ENCODE results near the gene NTN1. TPM values are rescaled to one million over a fixed set of nuclear protein-coding genes. Genes with fewer than 3 reads are reported as not detected.
A peak's percentile ranks its signal among the peaks of the same experiment; 100 is the strongest.
"Not testable (repeated sequence)": the region's sequence is repeated elsewhere in the genome, so short reads cannot be mapped to it uniquely, and the experiment has no call there.

NTN1 gene
- total RNA-seq, 1 experiment from 2014 or later: 0.07 TPM

DNA sequence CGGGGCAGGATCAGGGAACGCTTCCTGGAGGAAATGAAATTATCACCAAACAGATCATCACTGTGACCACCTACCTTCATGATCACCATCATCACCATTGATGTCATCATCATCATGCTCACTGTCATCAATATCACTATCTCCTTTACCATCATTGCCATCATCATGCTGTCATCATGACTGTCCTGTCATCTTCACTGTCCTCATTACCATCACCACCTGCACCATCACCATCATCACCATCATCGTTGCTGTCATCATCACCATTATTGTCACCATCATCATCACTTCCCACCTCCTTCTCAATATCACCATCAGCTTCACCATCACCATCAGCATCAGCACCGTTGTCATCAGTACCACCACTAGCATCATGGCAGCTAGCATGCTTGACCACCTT, 65.3 kb downstream of the NTN1 start:
- no peak for DNase-seq (ENCODE audit: low read depth)

DNA sequence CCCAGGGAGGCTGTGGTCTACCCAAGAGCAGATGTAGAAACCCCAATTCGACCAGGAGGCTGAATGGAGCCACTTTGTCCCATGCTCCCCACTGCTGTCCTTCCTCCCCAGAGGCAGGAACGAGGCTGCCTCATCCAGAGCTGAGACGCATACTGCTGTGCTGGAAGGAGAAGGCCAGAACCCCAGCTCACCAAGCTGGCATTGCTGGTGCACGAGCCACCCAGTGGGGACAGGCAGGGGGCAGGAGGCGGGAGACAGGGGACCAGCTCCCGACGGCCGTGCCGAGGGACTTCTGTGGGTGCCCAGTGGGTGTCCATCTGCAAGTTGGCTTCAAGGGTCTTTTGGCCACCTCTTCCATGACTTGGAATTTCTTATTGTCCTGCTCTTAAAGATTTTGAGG, 66.6 kb downstream of the NTN1 start:
- no peak for DNase-seq (ENCODE audit: low read depth)

DNA sequence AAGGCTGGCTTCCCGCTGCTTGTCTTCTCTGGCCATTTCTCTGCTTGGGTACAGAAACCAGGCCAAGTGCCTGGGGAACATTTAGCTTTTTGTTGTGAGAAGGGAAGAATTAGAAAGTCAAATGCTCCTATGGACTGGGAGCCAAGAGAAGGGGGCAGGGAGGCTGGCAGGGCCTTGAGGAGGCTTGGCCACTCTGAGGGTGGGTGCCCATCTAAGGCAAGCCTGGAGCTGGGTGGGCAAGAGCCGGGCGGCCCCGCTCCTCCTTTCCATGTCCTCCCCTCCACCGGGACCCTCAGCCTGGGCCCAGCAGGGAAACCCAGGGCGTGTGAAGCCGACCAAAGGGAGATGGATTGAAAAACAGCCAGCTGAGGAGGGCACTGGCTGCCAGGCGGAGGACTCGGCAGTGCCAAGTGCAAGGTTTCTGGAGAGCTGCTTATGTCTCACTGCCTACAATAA, 69.4 kb downstream of the NTN1 start:
- DNase-seq (ENCODE audit: low read depth): no peak

DNA sequence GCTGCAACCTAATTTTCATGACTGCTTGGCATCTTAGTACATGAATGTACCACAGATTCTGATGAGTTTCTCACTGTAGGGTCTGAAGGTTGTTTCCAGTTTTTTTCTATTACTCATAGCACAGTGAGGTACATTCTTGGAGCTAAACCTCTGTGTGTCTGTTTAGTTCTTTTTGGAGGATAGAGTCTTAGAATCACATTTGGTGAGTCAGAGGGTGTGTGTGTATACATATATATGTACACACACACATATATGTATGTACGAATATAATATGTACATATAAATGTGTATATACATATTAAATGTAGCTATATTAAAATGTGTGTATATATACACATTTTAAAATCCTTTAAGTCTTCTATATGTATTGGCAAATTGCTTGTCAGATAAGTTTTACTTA, 72.9 kb downstream of the NTN1 start:
- no peak for DNase-seq (ENCODE audit: low read depth)

DNA sequence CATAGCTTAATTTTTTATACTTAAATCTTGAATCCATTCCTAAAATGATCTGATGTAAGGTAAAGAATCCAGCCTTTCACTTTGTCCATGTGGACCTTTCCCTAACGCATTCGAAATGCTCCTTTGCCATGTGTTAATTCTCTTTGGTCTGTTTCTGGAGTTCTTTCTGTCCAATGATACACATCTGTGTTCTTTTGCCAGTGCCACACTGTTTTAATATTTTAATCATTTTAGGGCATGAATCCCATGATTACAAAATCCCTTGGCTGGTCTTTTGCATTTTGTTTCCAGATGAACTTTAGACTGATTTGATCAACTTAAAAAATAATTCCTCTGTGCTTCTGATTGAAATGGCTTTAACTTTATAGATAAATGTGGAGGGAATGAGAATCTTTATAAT, 74.1 kb downstream of the NTN1 start:
- DNase-seq (ENCODE audit: low read depth): no peak

DNA sequence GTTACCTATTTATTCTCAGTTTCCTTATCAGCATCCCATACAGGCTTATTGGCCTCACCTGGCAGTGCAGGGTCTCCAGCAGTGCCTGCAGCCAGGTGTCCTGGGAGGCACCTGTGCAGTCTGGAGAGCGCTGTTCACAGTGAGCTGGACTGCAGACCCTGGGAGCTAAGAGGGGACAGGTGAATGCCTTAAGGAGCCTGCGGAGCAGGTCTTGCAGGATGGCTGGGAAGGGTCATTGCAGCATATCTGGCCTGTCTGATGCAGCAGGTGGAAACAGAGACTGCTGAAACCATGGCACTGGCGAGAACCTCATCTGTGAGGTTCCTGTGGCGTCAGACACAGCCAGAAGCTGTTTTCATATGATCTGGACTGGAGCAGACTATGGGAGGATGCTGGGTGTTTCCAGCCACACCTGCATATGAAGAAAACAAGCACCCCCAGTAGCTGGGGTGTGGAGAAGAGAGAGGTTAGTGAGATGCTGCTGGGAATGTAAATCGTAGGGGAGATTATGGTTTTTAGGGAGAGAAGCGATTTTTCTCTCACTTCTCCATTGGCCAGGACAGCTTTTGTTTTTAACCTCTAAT, 77.0 kb downstream of the NTN1 start:
- DNase-seq (ENCODE audit: low read depth): no peak

DNA sequence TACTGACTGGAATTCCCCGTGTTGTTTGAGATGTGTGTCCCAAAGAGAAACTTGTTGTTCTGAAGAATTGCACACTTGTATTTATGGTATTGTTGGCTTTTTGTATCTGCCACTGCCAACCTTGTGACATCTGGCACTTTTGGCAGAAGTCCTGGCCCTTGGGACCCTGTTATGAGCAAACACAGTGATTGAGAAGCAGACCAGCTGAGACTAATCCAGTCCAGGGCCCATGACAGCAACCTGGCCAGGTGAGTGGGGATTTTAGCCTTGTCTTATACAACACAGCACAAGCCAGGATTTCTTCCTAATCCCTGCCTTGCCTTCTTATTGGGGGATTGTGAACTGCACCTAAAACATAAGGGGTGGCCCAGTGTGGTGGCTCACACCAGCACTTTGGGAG, 80.0 kb downstream of the NTN1 start:
- DNase-seq (ENCODE audit: low read depth): no peak

DNA sequence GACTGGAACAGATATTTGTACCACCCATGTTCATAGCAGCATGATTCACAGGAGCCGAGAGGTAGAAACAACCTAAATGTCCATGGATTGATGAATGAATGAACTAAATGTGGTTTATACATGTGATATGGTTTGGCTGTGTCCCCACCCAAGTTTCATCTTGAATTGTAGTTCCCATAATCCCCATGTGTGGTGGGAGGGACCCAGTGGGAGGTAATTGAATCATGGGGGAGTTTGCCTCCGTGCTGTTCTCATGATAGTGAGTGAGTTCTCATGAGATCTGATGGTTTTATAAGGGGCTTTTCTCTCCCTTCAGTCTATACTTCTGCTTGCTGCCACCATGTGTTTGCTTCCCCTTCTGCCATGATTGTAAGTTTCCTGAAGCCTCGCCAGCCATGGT, 81.9 kb downstream of the NTN1 start:
- not testable (repeated sequence) for DNase-seq (ENCODE audit: low read depth)

DNA sequence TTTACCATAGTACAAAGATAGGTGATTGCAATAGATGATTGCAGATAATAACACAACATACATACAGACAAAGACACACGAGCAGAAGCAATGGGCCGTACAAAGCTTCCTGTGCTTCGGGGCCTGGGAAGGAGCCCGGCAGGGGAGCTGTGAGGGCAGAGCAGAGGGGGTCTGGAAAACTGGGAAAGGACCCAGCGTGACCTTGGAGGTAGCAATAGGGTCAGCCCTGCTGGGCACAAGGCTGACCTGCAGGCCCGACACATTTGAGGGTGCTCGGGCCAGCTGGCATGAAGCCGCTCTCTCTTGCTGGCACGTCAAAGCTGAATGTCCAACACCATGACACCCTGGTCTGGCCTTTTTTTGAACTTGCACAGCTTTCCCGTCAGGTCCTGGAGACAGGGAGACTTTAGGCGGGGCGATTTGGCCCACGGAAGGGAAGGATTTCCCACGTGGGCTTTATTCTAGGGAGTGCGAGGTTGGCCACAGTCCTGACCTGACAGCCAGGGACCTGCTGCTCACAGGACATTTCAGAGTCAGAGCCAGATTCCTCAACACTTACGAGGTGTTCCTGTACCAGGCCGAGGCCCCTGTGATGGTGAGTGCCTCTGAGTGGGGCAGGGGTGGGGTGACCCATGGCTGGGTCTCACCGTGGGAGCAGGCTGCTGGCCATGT, 83.2 kb downstream of the NTN1 start:
- no peak for DNase-seq (ENCODE audit: low read depth)

DNA sequence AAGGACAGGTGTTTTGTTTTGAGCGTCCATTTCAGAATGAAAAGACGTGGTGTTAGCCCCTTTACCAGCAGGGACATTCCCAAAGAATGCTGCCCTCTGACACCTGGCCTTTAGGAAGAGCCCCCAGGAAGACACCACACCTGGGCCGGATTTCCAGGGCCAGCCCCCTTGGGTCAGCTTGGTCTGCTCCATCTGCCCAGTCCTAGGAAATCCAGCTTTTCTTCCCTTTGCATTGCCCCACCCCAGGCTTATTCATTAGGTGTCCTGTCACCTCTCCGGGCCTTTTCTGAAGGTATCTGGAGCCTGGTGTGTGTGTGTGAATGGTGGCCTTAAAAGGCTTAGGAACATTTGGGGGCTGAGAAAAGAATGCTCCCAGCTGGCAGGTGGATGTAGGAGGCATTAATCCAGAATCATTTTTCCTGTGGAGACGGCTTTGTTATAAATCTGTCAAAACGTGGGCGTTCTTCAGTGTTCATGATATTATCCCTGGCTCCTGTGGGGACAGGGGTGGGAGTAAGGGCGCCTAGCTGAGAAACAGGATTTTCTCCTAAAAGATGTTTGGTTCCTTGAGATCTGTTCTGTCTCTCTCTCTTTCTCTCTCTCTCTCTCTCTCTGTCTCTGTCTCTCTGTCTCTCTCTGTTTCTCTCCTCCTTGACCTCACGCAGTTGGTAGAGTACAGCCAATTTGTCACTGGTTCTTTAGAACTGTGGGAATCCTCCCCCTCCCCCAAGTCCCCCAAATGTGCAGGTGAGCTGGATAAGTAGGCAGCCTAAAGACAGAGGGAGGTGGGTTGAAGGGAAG, 84.0 kb downstream of the NTN1 start:
- DNase-seq (ENCODE audit: low read depth): no peak

DNA sequence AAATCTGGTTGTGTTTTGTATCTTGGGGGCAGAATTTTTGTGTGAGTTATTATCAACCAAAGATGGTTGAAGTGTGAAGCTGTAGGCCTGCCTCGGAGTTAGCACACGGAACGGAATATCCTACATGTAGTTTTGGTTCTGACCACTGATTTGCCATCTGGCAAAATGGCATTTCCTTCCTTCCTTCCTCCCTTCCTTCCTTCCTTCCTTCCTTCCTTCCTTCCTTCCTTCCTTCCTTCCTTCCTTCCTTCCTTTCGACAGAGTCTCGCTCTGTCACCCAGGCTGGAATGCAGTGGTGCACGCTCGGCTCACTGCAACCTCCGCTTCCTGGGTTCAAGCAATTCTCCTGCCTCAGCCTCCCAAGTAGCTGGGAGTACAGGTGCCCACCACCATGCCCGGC, 85.0 kb downstream of the NTN1 start:
- DNase-seq (ENCODE audit: low read depth): not testable (repeated sequence)

DNA sequence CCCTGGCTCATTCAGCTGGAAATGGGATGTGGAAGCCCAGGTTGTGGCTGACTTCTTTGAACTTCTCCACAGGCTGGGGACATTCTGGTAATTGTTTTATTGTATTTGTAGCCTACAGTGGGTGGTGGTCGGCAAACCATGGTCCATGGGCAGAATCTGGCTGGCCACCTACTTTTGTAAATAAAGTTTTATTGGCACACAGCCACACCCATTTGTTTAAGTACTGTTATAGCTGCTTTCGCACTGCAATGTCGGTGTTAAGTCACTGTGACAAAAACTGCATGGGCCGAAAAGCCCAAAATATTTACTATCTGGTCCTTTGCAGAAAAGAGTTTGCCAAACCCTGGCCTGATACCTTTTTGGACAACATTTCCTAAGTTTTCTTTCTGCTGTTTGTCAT, 86.2 kb downstream of the NTN1 start:
- DNase-seq (ENCODE audit: low read depth): no peak

DNA sequence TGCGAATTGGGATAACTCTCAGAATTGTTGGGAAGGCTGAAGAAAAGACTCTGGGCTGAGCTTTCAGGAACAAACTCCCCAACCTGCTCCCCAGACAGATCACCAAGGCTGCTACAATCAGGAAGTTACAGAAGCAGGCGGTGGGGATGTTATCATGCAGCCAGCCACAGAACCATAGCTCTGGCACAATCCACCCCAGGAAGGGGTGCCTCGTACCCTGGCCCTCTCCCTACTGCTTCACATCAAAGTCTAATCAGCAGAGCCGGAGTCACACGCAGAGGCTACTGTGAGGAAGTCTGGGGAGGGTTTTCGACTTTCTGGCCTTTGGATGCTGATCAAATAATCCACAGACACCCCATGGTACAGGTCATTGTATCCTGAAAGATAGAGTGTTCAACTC, 86.8 kb downstream of the NTN1 start:
- no peak for DNase-seq (ENCODE audit: low read depth)

DNA sequence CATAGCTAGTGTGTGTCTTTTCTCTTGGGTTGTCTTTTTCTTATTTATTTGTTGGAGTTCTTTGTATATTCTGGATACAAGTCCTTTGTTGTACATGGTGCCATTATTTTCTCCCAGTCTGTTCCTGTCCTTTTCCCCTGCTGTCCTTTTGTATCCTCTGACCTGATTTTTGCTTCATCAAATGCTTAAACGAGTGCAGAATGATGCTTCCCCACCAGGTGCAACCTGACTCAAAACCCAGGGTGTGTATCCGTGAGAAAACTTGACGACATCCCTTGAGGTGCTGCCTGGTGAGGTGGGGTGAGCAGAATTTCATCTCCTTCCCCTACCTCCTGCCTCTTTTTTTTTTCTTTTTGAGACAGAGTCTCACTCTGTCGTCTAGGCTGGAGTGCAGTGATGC, 88.6 kb downstream of the NTN1 start:
- DNase-seq (ENCODE audit: low read depth): no peak

DNA sequence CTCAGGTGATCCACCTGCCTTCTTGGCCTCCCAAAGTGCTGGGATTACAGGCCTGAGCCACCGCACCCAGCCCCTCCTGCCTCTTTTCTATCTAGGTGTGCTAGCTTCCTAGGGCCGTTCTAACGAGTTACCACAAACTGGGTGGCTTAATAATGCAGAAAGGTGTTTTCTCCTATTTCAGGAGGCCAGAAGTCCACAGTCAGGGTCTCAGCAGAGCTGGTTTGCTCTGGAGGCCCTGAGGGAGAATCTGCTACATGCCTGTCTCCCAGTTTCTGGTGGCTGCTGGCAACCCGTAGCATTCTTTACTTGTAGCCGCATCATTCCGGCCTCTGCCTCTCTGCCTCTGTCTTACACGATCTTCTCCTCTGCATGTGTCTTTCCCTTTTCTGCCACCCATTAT, 89.2 kb downstream of the NTN1 start:
- no peak for DNase-seq (ENCODE audit: low read depth)

DNA sequence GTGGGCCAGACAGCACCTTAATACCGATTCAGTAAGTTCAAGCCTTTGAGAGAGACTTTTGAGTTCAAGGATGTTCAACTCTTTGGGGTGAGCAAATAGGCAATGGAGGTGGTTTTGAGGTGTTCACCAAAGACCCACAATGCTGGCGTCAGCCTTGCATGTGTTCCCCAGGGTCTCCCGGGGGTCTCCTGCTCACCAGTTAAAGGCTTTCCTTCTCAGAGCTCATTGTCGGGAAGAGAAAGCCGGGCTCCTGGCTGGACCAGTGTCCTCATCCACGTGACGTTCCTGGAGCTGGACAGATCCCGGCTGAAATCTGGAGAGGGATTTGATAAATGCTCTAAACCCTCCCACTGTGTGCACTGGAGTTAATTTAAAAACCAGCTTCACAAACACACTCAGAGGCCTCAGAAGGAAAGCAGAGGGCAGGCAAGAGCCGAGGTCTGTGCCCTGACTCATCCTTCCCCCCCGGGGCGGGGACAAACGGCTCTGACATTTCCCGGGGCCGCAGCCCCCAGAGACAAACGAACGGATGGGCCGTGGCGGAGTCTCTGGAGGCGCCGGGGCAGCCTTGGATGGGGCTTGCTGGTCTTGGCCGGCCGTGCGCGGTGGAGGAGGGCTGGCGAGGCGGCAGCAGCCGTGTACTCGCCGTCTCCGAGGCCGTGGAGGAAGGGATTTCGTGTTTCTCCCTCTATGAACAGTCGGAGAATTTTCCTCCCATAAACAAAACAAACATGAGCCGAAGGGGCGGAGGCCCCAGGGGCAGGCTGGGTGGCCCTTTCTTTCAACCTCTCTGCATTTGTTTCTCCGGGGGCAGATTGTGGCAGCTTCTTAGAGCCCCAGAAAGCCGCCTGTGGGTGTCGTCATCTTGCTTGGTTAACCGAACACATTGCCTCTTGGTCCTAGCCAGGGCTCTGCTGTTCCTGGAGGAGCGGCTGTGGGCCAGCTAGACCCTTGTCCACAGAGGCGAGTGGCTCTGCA, 94.2 kb downstream of the NTN1 start:
- peak; percentile 37 for DNase-seq (ENCODE audit: low read depth)

DNA sequence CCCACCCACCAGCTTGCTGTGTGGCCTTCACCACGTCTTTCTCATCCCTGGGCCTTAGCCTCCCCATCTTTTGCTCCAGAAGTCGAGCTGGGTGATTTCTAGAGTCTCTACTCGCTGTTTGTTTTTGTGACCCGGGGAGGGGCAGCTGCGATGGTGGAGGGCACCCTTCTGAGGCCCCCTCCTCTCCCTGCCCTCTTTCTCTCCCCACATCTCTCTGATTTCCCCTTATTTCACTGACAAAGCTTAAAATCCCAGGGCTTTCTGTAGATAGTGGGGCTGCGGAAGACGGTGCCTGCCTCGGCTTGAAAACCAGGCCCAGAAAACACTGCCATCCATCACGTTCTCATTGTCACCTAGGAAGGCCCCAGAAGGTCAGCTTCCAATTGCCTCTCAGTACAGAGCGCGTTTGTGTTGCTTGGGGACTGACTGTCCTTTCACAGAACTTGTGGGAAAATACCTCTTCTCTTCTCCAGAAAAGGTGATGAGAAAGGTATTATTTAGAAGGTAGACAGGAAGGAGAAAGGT, 95.1 kb downstream of the NTN1 start:
- no peak for DNase-seq (ENCODE audit: low read depth)

DNA sequence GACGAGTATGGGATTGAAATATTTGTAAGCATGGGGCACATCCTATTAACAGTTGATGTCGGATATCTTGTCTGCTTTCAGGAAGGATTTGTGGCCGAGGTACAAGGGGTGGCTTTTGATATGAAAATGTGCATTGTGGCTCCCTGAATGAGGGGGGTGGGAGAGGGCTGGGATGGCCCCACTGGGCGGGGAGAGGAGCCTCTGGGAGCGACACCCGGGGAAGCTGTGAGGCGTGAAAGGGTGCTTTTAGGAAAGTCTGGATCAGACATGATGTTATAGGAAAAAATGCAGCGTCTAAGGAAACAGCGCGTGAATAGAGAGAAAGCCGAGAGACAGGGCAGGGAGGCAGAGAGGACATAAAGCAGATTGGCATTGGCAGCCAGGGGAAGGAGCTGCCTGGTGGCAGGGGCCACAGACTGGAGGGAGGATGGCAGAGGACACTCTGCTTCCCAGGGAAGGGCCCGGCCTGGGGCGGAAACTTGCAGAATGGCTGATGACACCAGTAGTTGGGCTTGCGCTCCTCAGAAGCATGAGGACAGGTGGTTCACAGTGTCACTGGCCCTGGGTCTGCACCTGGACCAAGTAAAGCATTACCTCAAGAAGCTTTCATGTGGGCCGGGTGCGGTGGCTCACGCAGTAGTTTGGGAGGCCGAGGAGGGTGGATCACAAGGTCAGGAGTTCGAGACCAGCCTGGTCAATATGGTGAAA, 95.7 kb downstream of the NTN1 start:
- DNase-seq (ENCODE audit: low read depth): no peak

DNA sequence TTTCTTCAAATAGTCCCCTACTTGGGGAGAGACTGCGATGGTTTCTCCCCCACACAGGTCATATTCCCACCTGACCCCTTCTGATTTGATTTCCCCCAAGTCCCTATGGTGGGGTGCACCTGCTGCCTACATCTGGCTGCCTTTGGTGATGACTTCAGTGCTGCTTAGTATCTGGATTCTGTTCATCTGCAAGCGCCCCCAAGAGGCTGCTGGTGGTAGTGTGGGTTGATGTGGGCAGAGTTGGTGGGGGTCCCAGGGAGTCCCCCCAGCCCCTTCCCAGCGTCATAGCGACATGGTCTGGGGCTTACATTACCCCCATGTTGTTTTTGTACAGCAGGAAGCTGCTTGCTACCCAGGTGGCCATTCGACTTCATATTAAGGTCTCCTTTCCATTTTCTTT, 99.2 kb downstream of the NTN1 start:
- no peak for DNase-seq (ENCODE audit: low read depth)

DNA sequence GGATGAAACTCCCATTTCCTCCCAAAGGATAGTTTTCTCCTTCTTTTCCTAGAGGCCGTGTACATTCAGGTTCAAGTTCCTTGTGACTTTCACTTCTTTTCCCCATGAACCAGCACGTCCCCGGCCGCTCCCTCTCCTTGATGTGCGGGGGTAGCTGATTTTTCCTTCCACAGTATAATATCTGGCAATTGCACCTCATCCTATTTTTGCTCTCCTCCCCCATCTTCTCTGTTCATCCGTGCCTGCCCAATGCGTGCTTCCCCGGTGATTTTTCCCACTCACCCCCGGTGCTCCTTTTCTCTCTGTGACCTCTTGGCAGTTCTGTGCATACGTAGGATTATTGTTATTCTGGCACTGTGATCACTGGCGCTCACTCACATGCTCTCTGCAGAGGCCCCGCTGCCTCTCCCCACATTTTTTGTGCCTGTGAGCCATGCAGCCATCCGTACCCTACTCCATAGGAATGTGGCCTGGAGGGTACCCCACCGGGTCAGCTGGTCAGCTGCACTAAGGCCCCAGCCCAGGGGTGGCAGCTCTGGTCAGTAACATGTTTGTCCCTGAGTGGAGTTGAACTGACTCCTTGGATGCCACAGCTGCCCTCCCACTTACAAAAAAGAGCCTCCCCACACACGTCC, 100.0 kb downstream of the NTN1 start:
- DNase-seq (ENCODE audit: low read depth): no peak
